ENCODE results near the gene GTPBP6.

DNA sequence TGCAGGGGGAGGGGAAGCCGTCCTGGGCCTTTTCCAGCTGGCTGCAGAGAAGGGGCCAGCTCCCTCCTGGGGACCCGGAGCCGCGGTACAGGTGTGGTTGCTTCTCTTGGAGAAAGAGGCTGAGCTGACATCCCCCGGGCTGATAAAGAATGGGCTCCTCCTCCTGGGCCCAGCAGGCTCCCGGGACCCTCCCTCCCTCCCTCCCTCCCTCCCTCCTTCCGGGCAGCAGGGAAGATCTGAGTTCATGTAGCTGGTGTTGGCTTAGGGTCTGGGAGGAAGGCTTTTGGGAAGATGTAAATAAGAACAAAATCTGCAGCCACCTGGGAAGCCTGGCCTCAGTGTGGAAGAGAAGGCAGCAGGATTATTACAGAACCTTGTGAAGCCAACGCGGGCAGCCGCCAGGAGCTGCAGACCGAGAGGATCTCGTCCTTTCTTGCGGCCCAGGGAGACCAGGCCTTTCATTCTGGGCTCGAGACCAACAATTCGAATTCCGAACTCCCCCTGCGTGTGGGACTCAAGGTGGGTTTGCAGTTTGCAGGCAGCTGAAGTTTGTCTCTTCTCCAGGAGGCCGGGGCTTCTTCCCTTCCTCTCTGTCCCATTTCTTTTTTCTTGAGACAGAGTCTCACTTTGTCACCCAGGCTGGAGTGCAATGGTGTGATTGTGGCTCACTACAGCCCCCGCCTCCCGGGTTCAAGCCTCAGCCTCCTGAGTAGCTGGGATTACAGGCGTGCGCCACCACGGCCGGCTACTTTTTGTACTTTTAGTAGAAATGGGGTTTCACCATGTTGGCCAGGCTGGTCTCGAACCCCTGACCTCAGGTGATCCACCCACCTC is 37.2 kb downstream of the GTPBP6 start, which contains the start of gene PLCXD1:
- TF ChIP-seq TAF1 (IDR thresholded peaks at IDR 0.05; ENCODE audit: borderline replicate concordance, low read depth, low read length): no peak
- no peak for TF ChIP-seq POLR2A (IDR thresholded peaks at IDR 0.05; ENCODE audit: low read depth, low read length)
- TF ChIP-seq POLR2AphosphoS5 (IDR thresholded peaks at IDR 0.05; ENCODE audit: low read depth, low read length): no peak
